HG02571 (cell line): ENCODE measurements around the gene NXPE1.

ENCODE experiments used
- ATAC-seq: cut with Tn5 transposase; IDR thresholded peaks from one replicate; pipeline ENCODE4 v1.9.1; 2021; ENCODE audit warnings: mild to moderate bottlenecking, moderate library complexity; ENCODE audit not compliant: unreplicated experiment

NXPE1 gene

GRCh38 chr11:114563077-114563476, 3.4 kb upstream of the NXPE1 start:
- ATAC-seq, result no peak

- ATAC-seq, result no peak
Measured at GRCh38 chr11:114562166-114562916, 2.7 kb upstream of the NXPE1 start.

- no peak for ATAC-seq
Measured at GRCh38 chr11:114556135-114556534, 3.5 kb downstream of the NXPE1 start.

- no peak for ATAC-seq
Measured at GRCh38 chr11:114553642-114554041, 6.0 kb downstream of the NXPE1 start.

GRCh38 chr11:114551060-114551459, 8.6 kb downstream of the NXPE1 start:
- ATAC-seq, result no peak

- ATAC-seq, result no peak
Measured at GRCh38 chr11:114525682-114526081, 34.0 kb downstream of the NXPE1 start.

- no peak for ATAC-seq
Measured at GRCh38 chr11:114524122-114524521, 35.6 kb downstream of the NXPE1 start.

- no peak for ATAC-seq
Measured at GRCh38 chr11:114522818-114523217, 36.9 kb downstream of the NXPE1 start.

- ATAC-seq, result no peak
Measured at GRCh38 chr11:114511538-114511937, 48.1 kb downstream of the NXPE1 start.

- ATAC-seq, result no peak
Measured at GRCh38 chr11:114511079-114511478, 48.6 kb downstream of the NXPE1 start.

GRCh38 chr11:114501901-114502300, 57.8 kb downstream of the NXPE1 start:
- ATAC-seq, result no peak

GRCh38 chr11:114499756-114500155, 59.9 kb downstream of the NXPE1 start:
- no peak for ATAC-seq

- no peak for ATAC-seq
Measured at GRCh38 chr11:114496915-114497314, 62.8 kb downstream of the NXPE1 start.

GRCh38 chr11:114483929-114484328, 75.8 kb downstream of the NXPE1 start:
- ATAC-seq, result no peak

GRCh38 chr11:114482114-114482513, 77.6 kb downstream of the NXPE1 start:
- ATAC-seq, result no peak

GRCh38 chr11:114479331-114479730, 80.3 kb downstream of the NXPE1 start:
- no peak for ATAC-seq

- ATAC-seq, result no peak
Measured at GRCh38 chr11:114478768-114479167, 80.9 kb downstream of the NXPE1 start.

GRCh38 chr11:114478001-114478410, 81.7 kb downstream of the NXPE1 start:
- ATAC-seq, result no peak

- ATAC-seq, result no peak
Measured at GRCh38 chr11:114472661-114473060, 87.0 kb downstream of the NXPE1 start.
